ENCODE results near the gene PHYHD1.

GRCh38 chr9:128898845-128899565, 21.8 kb upstream of the PHYHD1 start:
- TF ChIP-seq EZH2phosphoT487 (IDR thresholded peaks at IDR 0.05; ENCODE audit: borderline replicate concordance, low read depth, low read length) (no peak), CTCF (conservative IDR thresholded peaks at IDR 0.05; ENCODE audit: low read length) (no peak)
